ENCODE measurements around the gene GPR15LG.
"Not testable (repeated sequence)": the region's sequence is repeated elsewhere in the genome, so short reads cannot be mapped to it uniquely, and the experiment has no call there.

GPR15LG gene

DNA sequence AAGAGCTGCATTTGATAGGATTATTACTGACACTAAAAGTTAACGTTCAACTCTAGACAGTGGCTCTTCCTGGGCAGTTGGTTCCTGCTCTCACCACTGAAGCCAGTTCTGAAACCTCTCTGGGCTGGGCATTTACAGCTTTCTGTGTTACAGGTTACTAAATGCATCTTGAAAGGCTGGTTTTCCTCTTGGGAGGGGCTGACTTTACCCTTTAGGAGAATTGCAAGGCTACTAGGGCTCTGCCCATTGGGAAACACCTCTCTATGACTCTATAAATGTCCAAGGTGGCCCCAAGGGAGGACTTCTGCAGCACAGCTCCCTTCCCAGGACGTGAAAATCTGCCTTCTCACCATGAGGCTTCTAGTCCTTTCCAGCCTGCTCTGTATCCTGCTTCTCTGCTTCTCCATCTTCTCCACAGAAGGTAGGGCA lies at the start of gene GPR15LG:
TSS of gene GPR15LG (plus strand) at position 301 of the 429 bp plus-strand sequence. CDS start at position 352, 51 bp downstream.
- H3K36me3 ChIP-seq (replicated peaks) = no peaks in the 10 kb centered on the region
- H3K4me3 ChIP-seq (ENCODE audit: low read depth, low read length) = no peak within 1 kb of the TSS
- TF ChIP-seq, protein P1, sequence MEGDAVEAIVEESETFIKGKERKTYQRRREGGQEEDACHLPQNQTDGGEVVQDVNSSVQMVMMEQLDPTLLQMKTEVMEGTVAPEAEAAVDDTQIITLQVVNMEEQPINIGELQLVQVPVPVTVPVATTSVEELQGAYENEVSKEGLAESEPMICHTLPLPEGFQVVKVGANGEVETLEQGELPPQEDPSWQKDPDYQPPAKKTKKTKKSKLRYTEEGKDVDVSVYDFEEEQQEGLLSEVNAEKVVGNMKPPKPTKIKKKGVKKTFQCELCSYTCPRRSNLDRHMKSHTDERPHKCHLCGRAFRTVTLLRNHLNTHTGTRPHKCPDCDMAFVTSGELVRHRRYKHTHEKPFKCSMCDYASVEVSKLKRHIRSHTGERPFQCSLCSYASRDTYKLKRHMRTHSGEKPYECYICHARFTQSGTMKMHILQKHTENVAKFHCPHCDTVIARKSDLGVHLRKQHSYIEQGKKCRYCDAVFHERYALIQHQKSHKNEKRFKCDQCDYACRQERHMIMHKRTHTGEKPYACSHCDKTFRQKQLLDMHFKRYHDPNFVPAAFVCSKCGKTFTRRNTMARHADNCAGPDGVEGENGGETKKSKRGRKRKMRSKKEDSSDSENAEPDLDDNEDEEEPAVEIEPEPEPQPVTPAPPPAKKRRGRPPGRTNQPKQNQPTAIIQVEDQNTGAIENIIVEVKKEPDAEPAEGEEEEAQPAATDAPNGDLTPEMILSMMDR (IDR thresholded peaks at IDR 0.05; ENCODE audit: low read depth, low read length, missing control alignments) = no peak
- in situ Hi-C loops (cut with HindIII; ENCODE audit: low pct_ligation_motif_present, low sequenced_read_pairs) = no loop called here
- no peak for DNase-seq
- no peak within 1 kb of the TSS for H3K27ac ChIP-seq
- H3K27me3 ChIP-seq (replicated peaks) = no peaks in the 10 kb centered on the region

DNA sequence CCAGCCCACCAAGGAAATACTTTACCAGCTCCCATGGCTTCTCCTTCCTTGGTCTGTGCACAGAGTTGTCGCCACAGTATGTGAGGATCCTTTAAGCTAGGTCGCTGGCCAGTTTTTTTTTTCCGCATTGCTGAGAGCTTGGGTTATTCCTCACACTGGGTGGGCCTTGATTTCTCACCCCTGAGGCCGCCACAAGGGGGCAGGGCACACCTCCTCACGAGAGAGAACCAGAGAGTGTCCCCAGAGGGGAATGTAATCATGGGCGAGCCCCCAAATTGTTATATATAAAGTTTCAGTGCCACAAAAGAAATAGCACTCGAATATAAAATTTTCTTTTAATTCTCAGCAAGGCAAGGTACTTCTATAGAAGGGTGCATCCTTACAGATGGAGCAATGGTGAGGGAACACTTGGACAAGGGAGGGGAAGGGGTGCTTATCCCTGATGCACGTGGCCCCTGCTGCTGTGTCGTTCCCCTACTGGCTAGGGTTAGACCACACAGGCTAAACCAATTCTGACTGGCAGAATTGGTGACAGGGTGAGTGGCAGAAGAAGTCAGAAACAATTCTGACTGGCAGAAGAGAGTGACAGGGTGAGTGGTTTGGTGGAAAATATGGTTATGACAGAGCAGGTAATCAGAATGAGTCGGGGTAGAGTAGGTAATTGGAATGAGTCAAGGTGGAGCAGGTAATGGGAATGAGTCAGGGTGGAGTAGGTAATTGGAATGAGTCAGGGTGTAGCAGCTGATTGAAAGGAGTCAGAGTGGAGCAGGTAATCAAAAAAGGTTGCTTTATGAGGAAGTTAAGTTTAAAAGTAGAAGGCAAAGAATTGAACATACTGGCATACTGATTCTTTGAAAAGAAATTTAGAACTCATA lies 47.5 kb upstream of the GPR15LG start:
- DNase-seq; H3K36me3 ChIP-seq (replicated peaks); in situ Hi-C loops (cut with HindIII; ENCODE audit: low pct_ligation_motif_present, low sequenced_read_pairs); H3K27me3 ChIP-seq (replicated peaks); H3K27ac ChIP-seq; H3K4me3 ChIP-seq (ENCODE audit: low read depth, low read length): not testable (repeated sequence)

DNA sequence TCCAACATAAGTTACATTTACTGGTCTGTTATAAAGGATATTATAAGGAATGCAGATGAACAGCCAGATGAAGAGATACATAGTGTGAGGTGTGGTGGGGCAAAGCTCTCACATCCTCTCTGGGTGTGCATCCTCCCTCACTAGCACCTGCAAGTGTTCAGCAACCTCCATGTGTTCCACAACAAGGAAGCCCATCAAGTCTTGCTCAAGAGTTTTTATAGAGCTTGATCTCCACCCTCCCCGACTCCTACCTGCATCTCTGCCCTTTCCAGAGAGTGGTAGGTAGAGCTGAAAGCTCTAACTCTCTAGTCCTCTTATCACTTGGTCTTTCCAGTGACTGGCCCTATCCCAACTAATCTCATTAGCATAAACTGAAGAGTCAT lies 46.8 kb upstream of the GPR15LG start:
- Histone ChIP-seq H3K27ac (no peak overlapping the region), H3K27me3 (replicated peaks) (no peaks in the 10 kb centered on the region), H3K36me3 (replicated peaks) (no peaks in the 10 kb centered on the region), H3K4me3 (ENCODE audit: low read depth, low read length) (no peak overlapping the region)
- no peak for DNase-seq
- TF ChIP-seq, protein P1 (IDR thresholded peaks at IDR 0.05; ENCODE audit: low read depth, low read length, missing control alignments) = no peak
- in situ Hi-C loops (cut with HindIII; ENCODE audit: low pct_ligation_motif_present, low sequenced_read_pairs) = no loop called here

- Histone ChIP-seq H3K27ac (no peak overlapping the region), H3K4me3 (ENCODE audit: low read depth, low read length) (no peak overlapping the region), H3K27me3 (replicated peaks) (no peaks in the 10 kb centered on the region), H3K36me3 (replicated peaks) (no peaks in the 10 kb centered on the region)
- in situ Hi-C loops (cut with HindIII; ENCODE audit: low pct_ligation_motif_present, low sequenced_read_pairs) = no loop called here
- DNase-seq = no peak
- TF ChIP-seq, protein P1 (IDR thresholded peaks at IDR 0.05; ENCODE audit: low read depth, low read length, missing control alignments) = no peak
Measured at GRCh38 chr10:84135836-84136235, 37.8 kb upstream of the GPR15LG start.

- DNase-seq = no peak
- Histone ChIP-seq H3K27me3 (replicated peaks) (no peaks in the 10 kb centered on the region), H3K36me3 (replicated peaks) (no peaks in the 10 kb centered on the region), H3K4me3 (ENCODE audit: low read depth, low read length) (no peak overlapping the region), H3K27ac (no peak overlapping the region)
- in situ Hi-C loops (cut with HindIII; ENCODE audit: low pct_ligation_motif_present, low sequenced_read_pairs) = no loop called here
- TF ChIP-seq, protein P1 (IDR thresholded peaks at IDR 0.05; ENCODE audit: low read depth, low read length, missing control alignments) = no peak
Measured at GRCh38 chr10:84137811-84138210, 35.8 kb upstream of the GPR15LG start.

DNA sequence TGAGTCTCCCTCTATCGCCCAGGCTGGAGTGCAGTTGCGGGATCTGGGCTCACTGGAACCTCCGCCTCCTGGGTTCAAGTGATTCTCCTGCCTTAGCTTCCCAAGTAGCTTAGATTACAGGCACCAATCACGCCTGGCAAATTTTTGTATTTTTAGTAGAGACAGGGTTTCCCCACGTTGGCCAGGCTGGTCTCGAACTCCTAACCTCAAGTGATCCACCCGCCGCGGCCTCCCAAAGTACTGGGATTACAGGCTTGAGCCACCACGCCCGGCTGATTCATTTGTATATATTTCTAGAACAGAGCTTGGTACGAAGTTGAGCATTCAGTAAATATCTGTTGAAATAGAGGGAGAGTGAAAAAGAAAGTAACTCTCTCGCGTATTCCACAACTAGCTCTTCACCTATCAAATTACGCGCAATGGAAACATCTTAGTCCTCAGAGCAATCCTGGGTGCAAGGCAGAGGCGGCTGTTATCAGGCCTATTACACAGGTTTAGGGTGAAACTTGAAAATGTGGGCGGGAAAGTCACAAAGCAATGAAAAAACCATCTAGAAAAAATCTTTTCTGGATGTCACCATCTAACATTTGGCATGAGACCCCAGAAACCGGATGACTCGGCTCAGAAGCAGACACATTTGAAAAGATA lies 35.0 kb upstream of the GPR15LG start:
- Histone ChIP-seq H3K27ac (peak overlapping the region; percentile 82), H3K36me3 (replicated peaks) (peaks cover 3% of the 10 kb centered on the region), H3K27me3 (replicated peaks) (no peaks in the 10 kb centered on the region), H3K4me3 (ENCODE audit: low read depth, low read length) (peak overlapping the region; percentile 58)
- in situ Hi-C loops (cut with HindIII; ENCODE audit: low pct_ligation_motif_present, low sequenced_read_pairs) = no loop called here
- TF ChIP-seq, protein P1 (IDR thresholded peaks at IDR 0.05; ENCODE audit: low read depth, low read length, missing control alignments) = no peak
- DNase-seq = no peak
